NCI-H748 (cell line): ENCODE results near the gene YIF1A.

Experiments
- DNase-seq: peaks from one replicate; lab custom pipeline; 2025; ENCODE audit not compliant: unreplicated experiment; lab: John Stamatoyannopoulos, UW

The YIF1A gene

DNA sequence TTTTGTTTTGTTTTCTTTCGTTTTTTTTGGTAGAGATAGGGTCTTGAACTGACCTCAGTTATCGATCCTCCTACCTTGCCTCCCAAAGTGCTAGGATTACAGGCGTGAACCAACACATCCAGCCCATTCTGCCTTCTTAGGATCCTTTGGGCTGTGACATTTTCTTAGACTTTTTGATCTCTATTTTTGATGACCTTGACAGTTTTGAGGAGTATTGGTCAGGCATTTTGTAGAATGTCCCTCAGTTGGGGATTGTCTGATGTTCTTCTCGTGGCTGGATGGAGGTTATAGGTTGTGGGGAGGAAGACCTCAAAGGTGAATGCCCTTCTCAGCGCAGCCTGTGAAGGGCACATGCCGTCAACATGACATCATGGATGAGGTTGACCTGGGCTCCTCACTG, 40.0 kb downstream of the YIF1A start:
- DNase-seq = no peak

DNA sequence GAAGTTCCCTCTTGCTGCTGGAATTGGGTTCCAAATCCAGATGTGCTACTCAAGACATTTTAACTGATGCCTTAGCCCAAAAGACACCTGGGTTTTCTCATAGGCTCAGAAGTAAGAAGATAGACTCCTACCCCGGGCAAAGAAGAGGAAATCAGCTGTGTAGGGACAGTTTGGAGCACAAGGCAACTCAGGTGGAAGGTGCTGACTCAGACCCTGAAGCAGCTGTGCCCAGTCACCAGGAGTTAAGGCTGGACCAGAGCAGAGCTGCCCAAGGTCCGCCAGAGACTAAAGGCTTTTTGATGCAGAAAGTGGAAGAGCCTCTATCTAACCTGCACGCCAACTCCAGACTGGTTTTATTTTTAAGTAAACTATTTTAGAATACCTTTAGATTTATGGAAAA, 41.1 kb downstream of the YIF1A start:
- DNase-seq = no peak

DNA sequence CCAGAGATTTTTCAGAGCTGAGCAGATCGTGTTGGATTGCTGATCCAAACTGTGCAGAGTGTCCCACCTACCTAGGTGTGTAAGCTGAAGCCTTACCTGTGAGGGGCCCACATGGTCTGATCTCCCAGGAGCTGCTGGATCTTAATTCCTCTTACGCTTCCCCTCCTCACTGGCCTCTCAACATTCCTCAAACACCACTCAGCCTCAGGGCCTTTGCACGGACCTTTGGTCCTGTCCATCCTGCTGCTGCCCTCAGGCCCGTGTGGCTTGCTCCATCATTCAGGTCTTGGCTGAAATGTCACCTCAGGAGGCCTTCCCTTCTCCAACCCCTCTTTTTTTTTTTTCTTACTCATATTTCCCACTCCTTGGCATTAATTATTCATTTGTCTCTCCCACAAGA, 41.6 kb downstream of the YIF1A start:
- no peak for DNase-seq

DNA sequence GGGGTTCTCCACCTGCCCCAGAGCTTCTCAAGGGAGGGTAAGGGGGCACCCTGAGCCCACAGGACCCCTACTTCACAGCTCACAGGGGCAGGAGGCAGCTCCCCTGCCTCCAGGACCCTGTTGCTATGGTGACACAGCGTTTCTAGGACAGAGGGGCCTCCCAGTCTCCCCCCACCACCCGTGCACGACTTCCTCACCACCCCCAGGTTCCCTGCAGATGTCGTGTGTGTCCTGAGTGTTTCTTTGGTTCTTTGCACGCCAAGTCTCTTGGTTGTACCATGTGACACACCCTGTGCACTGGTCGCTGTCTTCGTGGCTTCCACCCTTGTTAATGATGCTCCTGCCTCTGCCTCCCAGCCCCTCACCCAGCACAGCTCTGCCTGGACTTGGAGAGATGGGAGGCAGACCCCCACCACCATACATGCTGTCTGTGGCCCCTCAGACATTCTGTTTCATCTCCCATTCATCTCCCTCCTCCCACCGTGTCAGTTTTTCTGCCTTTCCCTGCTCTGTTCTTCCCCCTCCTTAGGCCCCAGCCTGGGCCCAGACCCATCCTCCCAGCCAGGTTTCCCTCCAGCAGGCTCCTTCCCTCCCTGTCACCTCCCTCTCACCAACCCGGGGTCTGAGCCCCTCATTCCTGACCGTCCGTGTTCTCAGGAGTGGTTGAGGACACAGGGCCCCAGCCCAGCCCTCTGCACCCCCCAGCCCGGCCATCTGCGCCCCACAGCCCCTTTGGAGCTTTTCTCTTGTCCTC, 45.0 kb downstream of the YIF1A start:
- DNase-seq = no peak

DNA sequence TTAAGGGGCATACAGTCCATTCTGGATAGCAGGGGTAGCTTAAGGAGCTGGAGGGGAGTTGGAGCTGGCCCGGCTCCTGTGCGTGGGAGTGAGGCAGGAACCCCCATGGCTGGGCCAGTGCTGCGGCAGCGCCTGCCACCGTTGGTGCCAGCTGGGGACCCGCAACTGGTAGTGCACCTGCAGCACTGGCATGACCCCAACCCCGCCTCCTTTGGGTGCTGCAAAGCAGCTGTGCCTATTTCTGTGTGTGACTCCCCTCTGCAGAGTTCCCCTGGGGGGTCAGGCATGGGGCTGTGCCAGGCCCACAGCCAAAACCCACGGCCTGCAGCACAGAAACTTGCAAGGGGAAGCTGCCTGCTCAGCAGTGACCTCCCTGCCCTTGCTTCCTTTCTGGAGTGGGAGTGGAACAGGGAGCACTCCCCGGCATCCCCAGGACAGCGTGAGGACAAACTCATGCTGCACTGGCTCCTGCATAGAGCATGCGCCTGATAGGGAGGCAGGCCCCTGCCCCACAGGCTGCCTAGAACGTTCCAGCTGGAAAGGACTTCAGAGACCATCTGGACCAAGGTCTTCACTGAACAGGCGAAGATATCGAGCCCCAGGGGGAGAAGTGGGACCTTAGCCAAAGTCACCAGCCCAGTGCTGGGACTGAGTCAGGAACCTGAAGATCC, 46.7 kb downstream of the YIF1A start:
- no peak for DNase-seq

DNA sequence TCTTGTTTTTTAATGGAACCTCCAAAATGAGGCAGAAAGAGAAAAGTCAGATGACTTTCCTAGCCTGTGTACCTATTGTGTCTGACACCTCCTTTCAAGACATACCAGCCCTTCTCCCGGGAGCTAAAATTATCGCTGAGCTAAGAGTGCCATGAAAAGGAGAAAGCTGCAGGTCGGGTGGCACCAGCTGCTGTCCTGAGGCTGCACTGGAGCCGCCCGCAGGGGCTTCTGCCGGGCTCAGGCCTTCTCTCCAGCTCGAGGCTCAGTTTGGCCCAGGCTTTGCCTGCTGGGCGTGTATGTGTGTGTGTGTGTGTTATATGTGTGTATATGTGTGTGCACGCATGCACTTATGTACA, 48.2 kb downstream of the YIF1A start:
- no peak for DNase-seq

DNA sequence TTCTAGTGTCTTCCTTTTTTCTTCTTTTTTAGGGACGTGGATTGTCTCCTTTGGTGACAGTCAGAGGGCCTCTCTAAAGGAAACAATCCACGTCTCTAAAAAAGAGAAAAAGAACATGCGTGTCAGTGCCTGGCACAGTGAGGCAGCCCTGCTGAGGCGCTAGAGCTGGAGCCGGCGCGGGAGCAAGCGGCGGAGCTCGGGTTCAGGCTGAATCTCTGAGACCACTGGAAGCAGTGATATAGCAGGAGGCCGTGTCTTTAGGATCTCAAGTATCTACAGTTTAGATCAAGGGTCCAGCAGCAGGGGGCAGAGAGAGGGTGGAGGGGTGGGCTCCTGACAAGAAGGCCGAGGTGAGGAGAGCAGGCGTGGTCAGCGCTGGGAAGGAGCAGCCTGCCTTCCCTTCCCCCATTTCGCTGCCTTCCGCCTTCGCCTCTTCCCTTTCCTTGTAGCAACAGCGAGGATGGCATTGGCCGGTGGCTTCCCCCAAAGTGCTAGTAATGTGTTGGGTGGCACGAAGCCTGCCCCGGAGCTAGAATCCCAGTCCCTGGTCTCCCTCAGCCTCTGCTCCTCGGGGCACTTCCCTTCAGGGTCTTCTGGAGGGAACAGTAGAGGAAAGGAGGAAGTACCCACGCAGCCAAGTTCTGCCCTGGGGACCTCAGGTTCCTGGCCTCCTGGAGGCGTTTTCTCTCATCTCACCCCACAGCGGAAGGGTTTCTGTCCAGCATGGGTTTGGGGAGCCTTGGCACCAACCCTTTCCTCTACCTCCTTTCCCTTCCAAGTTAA, 48.8 kb downstream of the YIF1A start:
- DNase-seq = no peak

DNA sequence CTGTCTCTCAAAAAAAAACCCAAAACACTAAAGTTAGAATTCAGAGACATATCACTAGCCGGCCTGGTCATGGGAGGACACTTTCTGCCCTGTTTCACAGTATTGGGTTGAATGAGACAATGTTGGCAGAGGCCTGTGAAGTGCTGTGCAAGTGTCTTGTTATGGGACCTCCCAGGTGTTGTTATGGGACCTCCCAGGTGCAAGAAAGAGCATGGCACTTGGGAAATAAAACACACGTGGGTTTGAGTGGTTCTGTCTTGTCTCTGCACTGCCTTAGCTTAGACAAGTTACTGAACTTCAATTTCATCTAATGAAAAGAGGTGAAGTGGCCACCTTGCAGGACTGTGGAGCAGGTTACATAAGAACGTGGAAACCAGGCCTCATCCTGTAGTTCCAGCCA, 49.4 kb downstream of the YIF1A start:
- no peak for DNase-seq

DNA sequence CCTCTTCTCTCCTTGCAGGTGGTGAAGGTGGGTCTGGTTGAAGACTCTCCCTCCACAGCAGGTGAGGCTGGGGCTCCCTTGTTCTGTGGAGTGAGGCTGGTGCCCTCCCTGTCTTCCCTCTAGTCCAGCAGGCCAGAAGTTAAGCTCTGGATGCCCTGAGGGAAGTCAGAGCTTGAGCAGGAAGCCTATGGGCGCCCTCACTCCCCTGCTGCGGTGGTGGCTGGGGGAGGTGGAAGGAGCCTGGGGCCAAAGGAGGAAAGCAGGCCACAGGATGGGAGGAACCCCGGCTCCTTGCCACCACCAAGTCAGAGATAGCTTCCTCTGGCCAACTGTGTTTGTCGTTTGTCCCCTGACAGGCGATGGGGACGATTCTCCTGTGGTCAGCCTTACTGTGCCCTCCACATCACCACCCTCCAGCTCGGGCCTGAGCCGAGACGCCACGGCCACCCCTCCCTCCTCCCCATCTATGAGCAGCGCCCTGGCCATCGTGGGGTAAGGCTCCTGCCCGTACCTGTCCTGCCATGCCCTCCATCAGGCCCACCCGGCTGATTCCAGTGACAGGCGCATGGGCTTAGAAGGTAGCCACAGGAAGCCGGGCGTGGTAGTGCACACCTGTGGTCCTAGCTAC, 50.0 kb downstream of the YIF1A start:
- DNase-seq = no peak

DNA sequence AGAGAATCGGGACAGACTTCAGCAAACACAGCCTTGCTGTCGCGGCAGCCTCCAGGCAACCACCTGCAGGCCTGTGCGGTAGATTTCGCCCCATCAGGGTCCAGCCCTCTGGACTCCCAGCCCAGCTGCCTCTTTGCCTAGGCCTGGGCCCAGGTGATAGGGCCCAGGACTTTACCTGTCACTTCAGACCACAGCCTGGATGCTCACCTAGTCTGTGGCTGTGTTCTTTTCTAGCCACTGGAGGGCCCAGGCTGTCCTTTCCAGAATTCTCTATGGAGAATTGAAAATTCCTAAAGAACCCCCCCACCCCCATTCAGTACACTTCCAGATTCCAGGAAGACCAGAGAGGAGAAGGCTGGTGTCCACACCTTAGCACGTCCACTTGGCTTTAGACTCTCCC, 51.1 kb downstream of the YIF1A start:
- no peak for DNase-seq

DNA sequence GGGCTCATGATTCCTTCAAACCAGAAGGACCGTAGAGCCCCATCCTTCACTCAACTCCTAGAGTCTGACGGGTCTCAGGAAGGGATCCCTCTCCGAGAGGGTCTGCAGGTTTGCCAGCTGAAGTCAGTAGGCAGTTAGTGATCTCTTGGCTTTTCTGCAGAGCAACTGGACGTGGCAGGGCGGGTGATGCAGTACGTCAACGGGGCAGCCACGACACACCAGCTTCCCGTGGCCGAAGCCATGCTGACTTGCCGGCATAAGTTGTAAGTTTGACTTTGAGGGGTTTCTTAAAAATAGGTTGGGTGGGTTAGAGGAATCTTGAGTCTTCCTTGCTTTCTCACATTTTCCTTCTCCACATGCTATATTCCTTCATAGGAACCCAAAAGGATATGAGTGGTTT, 53.8 kb downstream of the YIF1A start:
- no peak for DNase-seq
